Right cardiac atrium (tissue), 5 donors: ENCODE measurements around the gene TIMP1. TPM values are rescaled to one million over a fixed set of nuclear protein-coding genes. Genes with fewer than 3 reads are reported as not detected.

Source experiments
- ATAC-seq, 2 donors: fragments of 200-7000 bp; cut with Tn5 transposase; one replicate each; pipeline versions ENCODE4 v1.8.0 to v1.9.1; 2020; ENCODE audit warnings: moderate library complexity in 2 of 2, mild to moderate bottlenecking in 1 of 2
- DNase-seq, 3 donors: peaks; one replicate each; pipeline ENCODE4 v3.0.0-alpha.2; 2020
- H3K27ac ChIP-seq: one replicate; pipeline ENCODE4 v1.5.1; 2013; ENCODE audit warnings: mild to moderate bottlenecking, low read length, control low read depth, moderate library complexity
- H3K27me3 ChIP-seq: one replicate; pipeline ENCODE4 v1.6.1; 2013; ENCODE audit not compliant: control insufficient read depth, insufficient read depth
- H3K4me1 ChIP-seq: one replicate; pipeline ENCODE4 v1.6.1; 2013; ENCODE audit warnings: low read length; ENCODE audit not compliant: control insufficient read depth, insufficient read depth
- H3K4me3 ChIP-seq: one replicate; pipeline ENCODE4 v1.5.1; 2013; ENCODE audit warnings: low read length, control low read depth
- H3K9me3 ChIP-seq: one replicate; pipeline ENCODE4 v1.6.1; 2013; ENCODE audit warnings: low read length; ENCODE audit not compliant: control insufficient read depth
- WGBS: extraction: QIAGEN DNeasy Blood & Tissue Kit; methylation state at CpG from one replicate; pipeline ENCODE4 v1.1.7; 2013; 5-methylcytosine and 5-hydroxymethylcytosine counted together
- intact Hi-C, 4 donors: fragments of 100-400 bp; cut with DNase I; formaldehyde crosslinking; loops; one replicate each; pipeline versions ENCODE4 v1.11.0 to v1.14.0; 2022 to 2023
- polyA plus RNA-seq: library from polyadenylated mRNA; stranded (reverse); fragments of 200-250 nt; gene quantifications from one replicate; pipeline ENCODE4 v1.2.3, GENCODE V29; 2013
- total RNA-seq, 4 donors: library from RNA; stranded (reverse); fragmentation: NEBNext Ultra II Directional; extraction: Animal tissue kit (Norgen Biotek cat#: 25700); gene quantifications; one replicate each; pipeline ENCODE4 v1.2.1, GENCODE V29; 2021
- donor health status: healthy with polysubstance abuse.
- donor health status: DM: no; HTN: yes; CAD: no.
- donor health status: DM: no; HTN: no; CAD: no.
- donor health status: DM: no; HTN: yes; CAD: no; lungs with severe emphysema.
- donor health status: DM: yes; HTN: yes; CAD: no.

Gene TIMP1
- total and polyA plus RNA-seq, 5 donors: 254 to 515 (median 333) TPM

DNA sequence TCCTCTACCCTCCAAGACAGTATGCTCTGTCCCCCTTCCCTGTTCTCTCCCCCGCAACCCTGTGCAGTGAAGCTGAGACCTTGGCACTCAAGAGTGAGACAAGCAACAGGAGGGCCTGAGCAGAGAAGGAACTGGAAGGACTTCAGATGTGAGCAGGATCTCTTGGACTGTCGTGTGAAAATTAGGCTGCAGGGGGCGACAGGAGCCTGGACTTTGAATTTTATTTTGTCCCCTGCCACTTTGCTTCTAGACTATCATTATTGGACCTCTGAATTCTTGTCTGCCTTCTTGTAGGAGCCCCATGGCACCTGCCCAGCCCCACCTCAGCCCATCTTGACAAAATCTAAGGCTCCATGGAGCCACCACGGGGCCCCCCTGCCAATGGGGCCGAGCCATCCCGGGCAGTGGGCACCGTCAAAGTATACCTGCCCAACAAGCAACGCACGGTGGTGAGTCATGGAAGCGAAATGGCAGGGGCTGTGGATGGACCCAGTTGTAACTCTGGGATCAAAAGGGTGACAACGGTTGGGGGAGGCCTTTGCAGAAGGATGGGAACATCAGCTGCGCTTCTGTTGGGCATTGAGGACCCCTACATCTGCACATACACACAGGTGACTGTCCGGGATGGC lies 19.5 kb upstream of the TIMP1 start:
- no peaks in the 10 kb centered on the region for H3K27me3 ChIP-seq
- peak overlapping the region; percentile 42 for H3K27ac ChIP-seq
- no peak for DNase-seq
- intact Hi-C loops: loop anchor here in 1 of 4 donors (5.0 kb wide), 1 partner anchor 85 kb away; no protein-coding TSS in a partner anchor
- 77% methylated on average over 13 of the region's 13 CpGs for WGBS
- ATAC-seq: no peak
- H3K9me3 ChIP-seq: no peaks in the 10 kb centered on the region
- H3K4me3 ChIP-seq: no peak overlapping the region
- H3K4me1 ChIP-seq: peaks cover 3% of the 10 kb centered on the region

DNA sequence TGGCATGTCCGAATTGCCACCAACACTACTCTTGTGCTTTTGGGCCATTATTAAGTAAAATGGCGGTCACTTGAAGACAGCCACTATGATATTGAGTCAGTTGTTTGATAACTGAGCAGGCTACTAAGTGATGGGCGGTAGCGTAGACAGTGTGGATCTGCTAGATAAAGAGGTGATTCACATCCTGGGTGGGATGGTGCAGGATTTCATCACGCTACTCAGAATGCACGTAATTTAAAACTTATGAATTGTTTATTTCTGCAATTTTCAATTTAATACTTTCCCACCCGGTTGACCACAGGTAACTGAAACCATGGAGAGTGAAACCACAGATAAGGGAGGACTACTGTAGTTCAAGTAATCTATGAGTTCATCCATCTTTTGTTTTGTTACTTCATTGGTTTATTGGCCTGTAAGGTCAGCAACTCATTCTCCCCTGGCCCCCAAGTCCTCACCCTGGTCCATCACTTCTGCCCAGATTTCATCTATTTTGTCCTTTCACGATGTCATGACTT lies 18.4 kb upstream of the TIMP1 start:
- DNase-seq: no peak
- peaks cover 3% of the 10 kb centered on the region for H3K4me1 ChIP-seq
- ATAC-seq: no peak
- no peak overlapping the region for H3K27ac ChIP-seq
- H3K9me3 ChIP-seq: no peaks in the 10 kb centered on the region
- 80% methylated on average over 8 of the region's 8 CpGs for WGBS
- no peak overlapping the region for H3K4me3 ChIP-seq
- intact Hi-C loops: loop anchor here in 1 of 4 donors (5.0 kb wide), 1 partner anchor 83 kb away; no protein-coding TSS in a partner anchor
- no peaks in the 10 kb centered on the region for H3K27me3 ChIP-seq

DNA sequence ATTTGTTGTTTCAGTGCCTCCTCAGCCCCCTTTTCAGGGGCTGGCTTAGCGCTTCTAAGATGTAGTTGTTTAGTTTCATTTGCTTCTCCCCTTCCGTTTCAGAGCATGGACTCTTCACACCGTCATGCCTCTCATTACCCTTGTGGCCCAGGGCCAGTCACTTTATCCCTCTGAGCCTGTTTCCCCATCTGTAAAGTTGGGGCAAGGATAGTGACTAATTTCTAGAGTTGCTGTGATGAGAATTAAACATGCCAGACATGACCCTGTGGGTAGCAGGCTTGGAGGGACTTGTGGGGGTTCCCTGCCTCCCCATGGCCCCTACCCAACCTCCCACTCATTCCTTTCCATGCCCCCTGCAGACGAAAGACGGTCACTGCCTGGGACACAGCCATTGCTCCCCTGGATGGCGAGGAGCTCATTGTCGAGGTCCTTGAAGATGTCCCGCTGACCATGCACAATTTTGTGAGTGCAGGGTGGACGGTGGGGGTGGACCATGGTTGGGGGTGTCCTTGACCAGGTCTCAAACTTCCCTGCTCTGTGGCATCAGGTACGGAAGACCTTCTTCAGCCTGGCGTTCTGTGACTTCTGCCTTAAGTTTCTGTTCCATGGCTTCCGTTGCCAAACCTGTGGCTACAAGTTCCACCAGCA lies 17.7 kb upstream of the TIMP1 start:
- Histone ChIP-seq H3K4me1 (peaks cover 3% of the 10 kb centered on the region), H3K27ac (no peak overlapping the region), H3K9me3 (no peaks in the 10 kb centered on the region), H3K27me3 (no peaks in the 10 kb centered on the region), H3K4me3 (no peak overlapping the region)
- DNase-seq (no peak), ATAC-seq (no peak)
- 77% methylated on average over 12 of the region's 12 CpGs for WGBS
- intact Hi-C loops: loop anchor here in 1 of 4 donors (5.0 kb wide), 1 partner anchor 83 kb away; no protein-coding TSS in a partner anchor

DNA sequence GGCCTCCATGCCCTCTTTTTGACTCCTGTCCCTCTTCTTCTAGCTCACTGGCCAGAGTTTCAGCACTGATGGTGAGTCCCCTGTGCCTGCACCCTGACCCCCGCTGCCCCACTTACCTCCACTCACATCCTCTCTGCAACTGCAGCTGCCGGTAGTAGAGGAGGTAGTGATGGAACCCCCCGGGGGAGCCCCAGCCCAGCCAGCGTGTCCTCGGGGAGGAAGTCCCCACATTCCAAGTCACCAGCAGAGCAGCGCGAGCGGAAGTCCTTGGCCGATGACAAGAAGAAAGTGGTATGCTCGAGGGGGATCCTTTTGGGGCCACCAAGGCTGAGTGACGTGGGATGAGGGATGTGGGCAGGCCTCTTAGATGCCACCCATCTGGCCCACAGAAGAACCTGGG lies 15.4 kb upstream of the TIMP1 start:
- ATAC-seq (no peak), DNase-seq (no peak)
- Histone ChIP-seq H3K9me3 (no peaks in the 10 kb centered on the region), H3K27me3 (no peaks in the 10 kb centered on the region), H3K4me3 (no peak overlapping the region), H3K4me1 (peaks cover 2% of the 10 kb centered on the region), H3K27ac (no peak overlapping the region)
- WGBS: 79% methylated on average over 11 of the region's 11 CpGs
- intact Hi-C loops: no loop called here

DNA sequence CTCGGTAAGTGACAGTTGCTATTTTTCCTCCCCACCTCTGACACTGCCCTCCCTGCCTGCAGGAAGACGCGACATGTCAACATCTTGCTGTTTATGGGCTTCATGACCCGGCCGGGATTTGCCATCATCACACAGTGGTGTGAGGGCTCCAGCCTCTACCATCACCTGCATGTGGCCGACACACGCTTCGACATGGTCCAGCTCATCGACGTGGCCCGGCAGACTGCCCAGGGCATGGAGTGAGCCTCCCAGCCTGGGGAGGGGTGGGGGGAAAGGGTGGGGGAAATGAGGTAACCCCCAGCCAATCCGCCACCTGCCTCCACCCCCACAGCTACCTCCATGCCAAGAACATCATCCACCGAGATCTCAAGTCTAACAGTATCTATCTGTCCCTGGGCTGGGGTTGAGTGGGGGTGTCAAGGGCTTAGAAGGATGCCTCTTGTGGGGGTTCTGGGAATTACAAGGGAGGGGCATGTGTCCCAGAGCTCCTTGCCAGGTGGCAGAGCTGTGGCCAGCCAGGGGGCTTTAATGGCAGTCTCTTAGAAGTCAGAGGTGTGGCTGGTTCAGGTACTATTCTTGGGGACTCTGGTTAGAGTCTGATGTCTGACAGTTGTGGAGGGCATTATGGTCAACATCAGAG lies 13.5 kb upstream of the TIMP1 start:
- Histone ChIP-seq H3K9me3 (no peaks in the 10 kb centered on the region), H3K4me1 (peaks cover 6% of the 10 kb centered on the region), H3K27ac (no peak overlapping the region), H3K27me3 (no peaks in the 10 kb centered on the region), H3K4me3 (no peak overlapping the region)
- ATAC-seq (no peak), DNase-seq (no peak)
- 90% methylated on average over 13 of the region's 13 CpGs for WGBS
- intact Hi-C loops: no loop called here

DNA sequence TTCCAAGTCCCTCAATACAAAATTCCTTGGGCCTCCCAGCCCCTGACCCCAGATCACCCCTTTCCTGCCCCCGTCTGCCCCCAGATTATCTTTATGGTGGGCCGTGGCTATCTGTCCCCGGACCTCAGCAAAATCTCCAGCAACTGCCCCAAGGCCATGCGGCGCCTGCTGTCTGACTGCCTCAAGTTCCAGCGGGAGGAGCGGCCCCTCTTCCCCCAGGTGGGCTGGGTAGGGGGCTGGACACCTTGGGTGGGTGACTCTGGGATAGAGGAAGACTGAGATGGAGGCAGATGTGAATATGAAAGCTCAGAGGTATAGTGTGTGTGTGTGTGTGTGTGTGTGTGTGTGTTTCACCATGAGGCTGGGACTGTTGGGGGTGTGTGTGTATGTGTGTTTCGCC lies 11.4 kb upstream of the TIMP1 start:
- 86% methylated on average over 8 of the region's 8 CpGs for WGBS

DNA sequence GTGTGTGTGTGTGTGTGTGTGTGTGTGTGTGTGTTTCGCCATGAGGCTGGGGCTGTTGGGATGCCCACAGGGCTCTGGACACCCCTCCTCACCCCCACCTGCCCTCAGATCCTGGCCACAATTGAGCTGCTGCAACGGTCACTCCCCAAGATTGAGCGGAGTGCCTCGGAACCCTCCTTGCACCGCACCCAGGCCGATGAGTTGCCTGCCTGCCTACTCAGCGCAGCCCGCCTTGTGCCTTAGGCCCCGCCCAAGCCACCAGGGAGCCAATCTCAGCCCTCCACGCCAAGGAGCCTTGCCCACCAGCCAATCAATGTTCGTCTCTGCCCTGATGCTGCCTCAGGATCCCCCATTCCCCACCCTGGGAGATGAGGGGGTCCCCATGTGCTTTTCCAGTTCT lies 11.0 kb upstream of the TIMP1 start:
- no peak for ATAC-seq
- Histone ChIP-seq H3K27ac (no peak overlapping the region), H3K4me3 (no peak overlapping the region), H3K27me3 (no peaks in the 10 kb centered on the region), H3K4me1 (peaks cover 6% of the 10 kb centered on the region), H3K9me3 (no peaks in the 10 kb centered on the region)
- no peak for DNase-seq
- WGBS: 91% methylated on average over 11 of the region's 11 CpGs
- intact Hi-C loops: no loop called here

More for the DNA sequence above, 11.4 kb upstream of the TIMP1 start:
- intact Hi-C loops: no loop called here
- Histone ChIP-seq H3K9me3 (no peaks in the 10 kb centered on the region), H3K4me3 (no peak overlapping the region), H3K27ac (no peak overlapping the region), H3K4me1 (peaks cover 6% of the 10 kb centered on the region), H3K27me3 (no peaks in the 10 kb centered on the region)
- DNase-seq (no peak), ATAC-seq (no peak)

DNA sequence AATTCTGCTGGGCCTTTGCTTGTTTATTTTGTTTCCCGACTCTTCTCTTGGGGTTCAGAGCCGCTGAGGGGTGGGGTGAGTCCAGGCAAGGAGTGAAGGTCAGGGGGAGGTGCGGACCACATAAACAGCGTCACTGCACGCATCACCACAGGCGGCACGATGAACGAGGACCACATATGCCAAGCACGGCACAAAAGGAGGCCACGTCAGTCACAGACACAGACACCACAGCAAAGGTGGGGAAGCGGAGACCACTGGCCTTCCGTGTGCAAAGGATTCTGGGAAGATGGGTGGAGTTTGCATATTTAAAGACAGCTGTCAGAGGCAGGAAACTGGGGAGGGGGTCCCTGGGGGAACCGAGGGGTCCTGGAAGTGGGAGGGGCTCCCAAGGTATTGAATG lies 10.3 kb upstream of the TIMP1 start:
- no peak for ATAC-seq
- Histone ChIP-seq H3K9me3 (no peaks in the 10 kb centered on the region), H3K4me3 (no peak overlapping the region), H3K4me1 (peaks cover 6% of the 10 kb centered on the region), H3K27ac (no peak overlapping the region), H3K27me3 (no peaks in the 10 kb centered on the region)
- WGBS: 92% methylated on average over 13 of the region's 13 CpGs
- no peak for DNase-seq
- intact Hi-C loops: no loop called here

DNA sequence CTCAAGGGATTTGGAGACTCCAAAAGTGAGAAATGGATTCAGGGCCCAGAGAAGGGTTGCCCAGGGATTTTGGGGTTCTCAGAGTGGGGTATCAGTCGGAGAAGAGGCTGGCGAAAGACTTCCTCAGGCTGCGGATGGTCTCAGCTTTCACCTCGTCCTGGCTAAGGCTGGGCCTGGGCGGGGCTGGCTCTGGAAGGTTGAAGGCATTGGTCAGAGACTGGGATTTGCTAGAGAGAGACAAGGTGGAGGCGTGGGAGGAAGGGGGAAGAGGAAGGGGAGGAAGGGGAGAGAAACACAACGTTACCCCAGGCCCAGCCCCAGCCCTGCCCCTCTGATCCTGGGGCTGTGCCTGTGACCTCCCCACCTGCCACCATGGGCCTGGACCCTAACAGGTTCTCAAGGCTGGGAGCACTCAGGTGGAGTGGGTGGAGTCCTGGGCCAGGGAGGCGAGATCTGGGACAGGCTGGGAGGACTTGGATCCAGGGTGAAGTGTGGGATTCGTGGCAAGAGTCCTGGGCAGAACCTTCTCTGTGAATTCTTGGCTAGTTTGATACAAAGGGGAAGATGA lies 9.4 kb upstream of the TIMP1 start:
- Histone ChIP-seq H3K9me3 (no peaks in the 10 kb centered on the region), H3K4me1 (peaks cover 6% of the 10 kb centered on the region), H3K27me3 (no peaks in the 10 kb centered on the region), H3K4me3 (no peak overlapping the region), H3K27ac (peak overlapping the region; percentile 44)
- ATAC-seq (no peak), DNase-seq (no peak)
- 64% methylated on average over 9 of the region's 9 CpGs for WGBS
- intact Hi-C loops: no loop called here

DNA sequence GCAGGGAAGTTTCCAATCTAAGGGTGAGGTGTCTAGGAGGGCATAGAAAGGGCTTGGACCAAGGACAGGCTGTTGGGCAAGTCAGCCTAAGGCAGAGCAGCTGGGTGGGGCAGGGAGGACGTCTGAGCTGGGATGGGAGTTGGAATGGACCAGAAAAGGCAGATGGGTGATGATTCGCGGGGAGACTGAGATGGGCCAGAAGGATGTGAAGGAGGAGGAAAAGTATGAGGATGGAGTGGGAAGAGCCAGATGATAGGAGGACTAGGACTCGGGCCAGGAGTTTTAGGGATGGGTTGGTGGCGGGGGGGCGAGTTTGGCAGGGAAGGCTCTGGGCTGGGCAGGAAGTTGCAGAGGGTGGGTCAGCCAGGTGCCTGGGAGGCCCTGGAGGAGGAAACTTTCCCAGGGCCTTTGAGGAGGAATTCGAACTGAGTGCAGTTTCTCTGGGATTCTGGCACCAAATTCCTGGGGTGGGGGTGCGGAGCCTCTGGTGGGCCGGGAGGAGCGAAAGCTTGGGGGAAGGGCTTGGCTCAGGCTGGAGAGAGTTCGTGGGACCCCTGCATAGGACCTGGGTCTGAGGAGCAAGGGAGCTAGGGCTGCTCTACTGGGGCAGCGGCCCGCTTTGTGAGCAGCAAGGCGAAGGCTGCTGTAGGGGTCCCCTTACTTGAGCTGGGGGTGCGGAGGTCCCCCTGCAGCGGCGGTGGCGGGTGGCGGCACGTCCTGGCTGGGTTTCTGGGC lies 8.7 kb upstream of the TIMP1 start:
- 11% methylated on average over 20 of the region's 20 CpGs for WGBS
- H3K4me1 ChIP-seq: peaks cover 6% of the 10 kb centered on the region
- H3K27me3 ChIP-seq: no peaks in the 10 kb centered on the region
- intact Hi-C loops: no loop called here
- H3K4me3 ChIP-seq: peak overlapping the region; percentile 48
- DNase-seq: peak; percentile 61 to 83 (median 73)
- ATAC-seq: peak; percentile 58 to 59
- H3K9me3 ChIP-seq: no peaks in the 10 kb centered on the region
- peak overlapping the region; percentile 87 for H3K27ac ChIP-seq
